Gastrocnemius medialis (tissue), 4 donors: ENCODE results near the gene PFDN5. TPM values are rescaled to one million over a fixed set of nuclear protein-coding genes. Genes with fewer than 3 reads are reported as not detected.
"Not testable (repeated sequence)": the region's sequence is repeated elsewhere in the genome, so short reads cannot be mapped to it uniquely, and the experiment has no call there.

ENCODE experiments used
- ATAC-seq, 2 donors: fragments of 150-250 bp; one replicate each; pipeline ENCODE4 v1.9.1; 2016
- DNase-seq, 2 donors: peaks; one replicate each; pipeline ENCODE4 v3.0.0-alpha.2; 2019
- H3K27ac ChIP-seq, 4 donors: fragments of 200-600 bp; sonication (generic); 1 replicate in 1 of 4; 2 replicates in 3 of 4; pipeline ENCODE4 v1.5.1; 2016 to 2018; ENCODE audit warnings: mild to moderate bottlenecking in 2 of 4, moderate library complexity in 1 of 4
- H3K27me3 ChIP-seq, 3 donors: fragments of 200-600 bp; sonication (generic) in 2 of 3; 1 replicate in 1 of 3; 2 replicates in 2 of 3; pipeline versions ENCODE4 v1.5.1 to v1.6.0; 2016 to 2019; ENCODE audit warnings: mild to moderate bottlenecking in 1 of 3, moderate library complexity in 1 of 3
- H3K36me3 ChIP-seq, 2 donors: fragments of 200-600 bp; sonication (generic) in 1 of 2; one replicate each; pipeline ENCODE4 v1.5.1; 2017 to 2018
- H3K4me1 ChIP-seq, 2 donors: fragments of 200-600 bp; sonication (generic) in 1 of 2; one replicate each; pipeline ENCODE4 v1.5.1; 2016 to 2017; ENCODE audit warnings: mild to moderate bottlenecking in 2 of 2
- H3K4me3 ChIP-seq, 4 donors: fragments of 200-600 bp; sonication (generic) in 3 of 4; 1 replicate in 1 of 4; 2 replicates in 3 of 4; pipeline ENCODE4 v1.5.1; 2016 to 2019; ENCODE audit warnings: mild to moderate bottlenecking in 2 of 4
- H3K9me3 ChIP-seq, 3 donors: fragments of 200-600 bp; sonication (generic) in 2 of 3; 1 replicate in 1 of 3; 2 replicates in 2 of 3; pipeline ENCODE4 v1.5.1; 2016 to 2019
- CTCF ChIP-seq, 5 experiments: fragments of 450-650 bp in 3 of 5; fragments of 200-600 bp in 2 of 5; sonication (generic) in 2 of 5; IDR thresholded peaks in 4 of 5; conservative IDR thresholded peaks in 1 of 5; 1 replicate in 4 of 5; 2 replicates in 1 of 5; pipeline ENCODE4 v1.5.1; 2016 to 2019; ENCODE audit warnings: antibody characterized with exemption in 5 of 5, mild to moderate bottlenecking in 3 of 5, moderate library complexity in 3 of 5
- POLR2A ChIP-seq, 2 donors: fragments of 450-650 bp; IDR thresholded peaks; one replicate each; pipeline ENCODE4 v1.6.1; 2017; ENCODE audit warnings: antibody characterized with exemption in 2 of 2, mild to moderate bottlenecking in 2 of 2, moderate library complexity in 2 of 2
- in situ Hi-C, 4 donors: fragments of 200-750 bp; cut with MboI; loops; one replicate each; pipeline versions ENCODE4 v1.15.0 to v1.8.0; 2017; ENCODE audit warnings: low sequenced_read_pairs in 4 of 4
- intact Hi-C: fragments of 100-400 bp; cut with DNase I; formaldehyde crosslinking; loops from one replicate; pipeline ENCODE4 v1.15.1; 2023; ENCODE audit warnings: low total_unique reads
- total RNA-seq, 4 donors: library from RNA; depleted of rRNA; stranded (reverse); fragments of >200 nt; gene quantifications; one replicate each; pipeline versions ENCODE4 v1.1.0 to v1.2.3, GENCODE V29; 2016

The PFDN5 gene
- total RNA-seq, 4 donors from 2014 or later: 341 to 464 (median 358) TPM

DNA sequence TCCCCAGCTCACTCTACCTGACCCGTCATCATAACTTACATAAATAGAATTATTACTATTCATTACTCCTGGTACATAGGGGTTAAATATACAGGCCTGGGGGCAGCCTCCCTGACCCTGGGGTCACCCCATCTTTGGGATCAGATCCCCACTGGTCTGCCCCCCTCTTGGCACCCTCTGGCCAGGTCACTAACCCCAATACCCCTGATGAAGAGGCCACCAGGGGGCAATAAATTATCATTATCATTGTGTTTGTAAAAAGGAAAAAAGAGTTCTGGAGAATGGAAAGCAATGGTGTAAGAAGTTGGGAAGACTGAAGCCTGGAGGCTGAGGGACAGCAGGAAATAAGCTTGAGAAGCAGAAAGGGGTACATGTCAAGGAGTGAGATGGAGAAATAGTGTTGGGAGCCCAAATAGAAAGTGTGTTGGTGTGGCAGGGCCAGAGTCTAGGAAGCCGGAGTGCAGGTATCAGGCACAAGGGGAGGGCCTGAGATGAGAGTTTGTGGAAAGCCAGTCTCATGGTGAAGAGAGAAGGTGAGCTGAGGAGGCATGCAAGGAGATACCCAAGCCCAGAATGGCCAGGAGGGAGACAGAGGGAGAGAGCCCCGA is 32.2 kb downstream of the PFDN5 start:
- ATAC-seq (no peak), DNase-seq (no peak)
- Histone ChIP-seq H3K27ac (no peak overlapping the region), H3K4me3 (no peak overlapping the region), H3K36me3 (no peaks in the 10 kb centered on the region), H3K4me1 (peaks cover 5 to 12% of the 10 kb centered on the region in 2 donors), H3K27me3 (no peaks in the 10 kb centered on the region), H3K9me3 (no peaks in the 10 kb centered on the region)
- in situ Hi-C loops (loop anchor here in 1 of 4 donors (10.0 kb wide), 1 partner anchor 177 kb away; the partner anchor contains the start of genes NPFF and TARBP2), intact Hi-C loops (no loop called here)
- peak in 1 of 5 experiments; percentile 6 for TF ChIP-seq CTCF (IDR thresholded peaks at IDR 0.05 in 4 of 5, conservative IDR thresholded peaks at IDR 0.05 in 1 of 5)
- no peak for TF ChIP-seq POLR2A (IDR thresholded peaks at IDR 0.05)

DNA sequence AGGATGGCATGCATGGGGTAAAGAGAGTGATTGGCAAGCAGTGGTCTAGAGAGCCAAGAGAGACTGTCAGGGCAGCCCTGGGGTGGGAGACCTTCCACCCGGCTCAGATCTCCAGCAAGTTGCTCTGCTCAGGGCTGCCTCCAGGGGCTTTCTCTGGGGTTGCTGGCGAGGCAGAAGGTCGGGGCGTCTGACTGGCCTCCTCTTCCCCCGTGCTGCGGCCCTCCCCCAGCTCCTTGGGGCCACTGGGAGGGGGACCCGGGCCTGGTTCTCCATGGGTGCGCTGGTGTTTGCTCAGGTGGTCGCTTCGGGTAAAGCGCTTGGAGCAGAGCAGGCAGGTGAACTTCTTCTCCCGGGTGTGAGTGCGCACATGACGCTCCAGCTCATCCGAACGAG is 32.7 kb downstream of the PFDN5 start:
- peaks cover 5 to 12% of the 10 kb centered on the region in 2 donors for H3K4me1 ChIP-seq
- intact Hi-C loops (no loop called here), in situ Hi-C loops (loop anchor here in 1 of 4 donors (10.0 kb wide), 1 partner anchor 177 kb away; the partner anchor contains the start of genes NPFF and TARBP2)
- no peaks in the 10 kb centered on the region for H3K27me3 ChIP-seq
- H3K4me3 ChIP-seq: no peak overlapping the region
- H3K9me3 ChIP-seq: no peaks in the 10 kb centered on the region
- ATAC-seq (no peak), DNase-seq (no peak)
- no peak overlapping the region for H3K27ac ChIP-seq
- H3K36me3 ChIP-seq: no peaks in the 10 kb centered on the region
- TF ChIP-seq CTCF (IDR thresholded peaks at IDR 0.05 in 4 of 5, conservative IDR thresholded peaks at IDR 0.05 in 1 of 5): no peak
- no peak for TF ChIP-seq POLR2A (IDR thresholded peaks at IDR 0.05)

- TF ChIP-seq POLR2A (IDR thresholded peaks at IDR 0.05) (no peak), CTCF (IDR thresholded peaks at IDR 0.05 in 4 of 5, conservative IDR thresholded peaks at IDR 0.05 in 1 of 5) (no peak)
- Histone ChIP-seq H3K4me3 (no peak overlapping the region), H3K9me3 (no peaks in the 10 kb centered on the region), H3K27ac (peak overlapping the region in 1 of 4 donors; percentile 18), H3K27me3 (peaks cover 3 to 9% (median 4%) of the 10 kb centered on the region in 3 donors), H3K36me3 (no peaks in the 10 kb centered on the region), H3K4me1 (peaks cover 0 to 5% of the 10 kb centered on the region in 2 donors)
- in situ Hi-C loops (no loop called here), intact Hi-C loops (no loop called here)
- ATAC-seq (no peak), DNase-seq (no peak)
Observed at GRCh38 chr12:53330671-53331070, 35.3 kb downstream of the PFDN5 start.

DNA sequence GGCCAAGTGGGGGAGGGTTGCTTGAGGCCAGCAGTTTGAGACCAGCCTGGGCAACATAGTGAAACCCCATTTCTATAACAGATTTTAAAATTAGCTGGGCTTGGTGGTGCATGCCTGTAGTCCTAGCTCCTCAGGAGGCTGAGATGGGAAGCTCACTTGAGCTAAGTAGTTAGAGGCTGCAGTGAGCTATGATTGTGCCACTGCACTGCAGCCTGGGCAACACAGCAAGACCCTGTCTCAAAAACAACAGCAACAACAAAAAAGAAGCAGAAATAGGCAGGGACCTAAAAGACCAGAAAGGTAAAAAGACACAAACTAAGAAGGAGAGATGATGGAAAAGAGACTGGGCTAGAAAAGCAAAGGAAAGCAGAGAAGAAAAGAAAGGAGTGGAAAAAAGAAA is 37.0 kb downstream of the PFDN5 start:
- intact Hi-C loops: not testable (repeated sequence)

DNA sequence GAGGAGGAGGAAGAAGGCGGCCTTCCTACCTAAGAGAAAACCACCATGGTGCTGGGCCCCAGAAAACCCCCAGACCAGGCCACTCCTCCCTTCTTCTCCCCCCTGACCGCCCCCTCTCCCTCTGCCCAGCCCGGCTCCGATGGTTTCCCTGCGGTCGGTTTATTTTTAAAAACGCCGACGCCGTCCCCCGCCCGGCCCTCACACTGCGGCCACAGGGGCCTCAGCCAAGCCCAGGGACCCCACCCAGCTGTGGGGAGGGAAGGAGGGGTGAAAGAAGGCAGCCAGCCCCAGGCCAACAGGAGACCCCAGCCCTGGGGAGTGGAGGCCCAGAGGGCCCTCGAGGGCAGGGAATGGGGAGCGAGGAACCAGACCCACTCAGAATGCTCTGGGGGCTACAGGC is 37.4 kb downstream of the PFDN5 start:
- Histone ChIP-seq H3K27me3 (peaks cover 13 to 15% (median 14%) of the 10 kb centered on the region in 3 donors), H3K4me3 (no peak overlapping the region), H3K36me3 (no peaks in the 10 kb centered on the region), H3K4me1 (no peaks in the 10 kb centered on the region), H3K27ac (no peak overlapping the region), H3K9me3 (no peaks in the 10 kb centered on the region)
- ATAC-seq (no peak), DNase-seq (no peak)
- intact Hi-C loops: no loop called here
- in situ Hi-C loops: no loop called here
- no peak for TF ChIP-seq POLR2A (IDR thresholded peaks at IDR 0.05)
- no peak for TF ChIP-seq CTCF (IDR thresholded peaks at IDR 0.05 in 4 of 5, conservative IDR thresholded peaks at IDR 0.05 in 1 of 5)

More for the DNA sequence above, 37.0 kb downstream of the PFDN5 start:
- H3K27ac ChIP-seq, H3K36me3 ChIP-seq, H3K4me1 ChIP-seq, in situ Hi-C loops, ATAC-seq, H3K4me3 ChIP-seq, H3K9me3 ChIP-seq, DNase-seq: not testable (repeated sequence)
- peaks cover 13 to 15% (median 14%) of the 10 kb centered on the region in 3 donors for H3K27me3 ChIP-seq
